ENCODE results near the gene PNLIPRP1.

The PNLIPRP1 gene

DNA sequence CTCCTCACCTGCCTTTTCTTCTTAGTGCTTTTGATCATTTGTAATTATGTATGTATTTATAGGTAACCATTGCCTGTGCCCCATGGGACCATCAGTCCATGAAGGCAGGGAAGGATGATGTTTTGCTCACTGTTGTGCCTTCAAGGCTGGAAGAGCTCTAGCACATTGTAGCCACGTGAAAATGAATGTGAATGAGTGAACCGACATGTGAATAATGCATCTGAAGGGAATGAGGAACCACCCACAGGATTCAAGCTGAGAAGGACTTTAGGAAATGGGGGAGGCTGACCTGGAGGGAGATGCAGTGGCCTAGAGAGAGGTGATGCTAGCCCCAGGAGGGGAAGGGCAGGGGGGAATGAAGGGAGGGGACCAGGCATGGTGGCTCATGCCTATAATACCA is 24.0 kb downstream of the PNLIPRP1 start:
- no peak overlapping the region for H3K4me3 ChIP-seq (replicated peaks; ENCODE audit: low read depth, low read length)
- no peak for DNase-seq (ENCODE audit: extremely low read depth, insufficient read length)
- no peaks in the 10 kb centered on the region for H3K36me3 ChIP-seq (ENCODE audit: control insufficient read depth, insufficient read depth, low read length)
- TF ChIP-seq, protein P1, sequence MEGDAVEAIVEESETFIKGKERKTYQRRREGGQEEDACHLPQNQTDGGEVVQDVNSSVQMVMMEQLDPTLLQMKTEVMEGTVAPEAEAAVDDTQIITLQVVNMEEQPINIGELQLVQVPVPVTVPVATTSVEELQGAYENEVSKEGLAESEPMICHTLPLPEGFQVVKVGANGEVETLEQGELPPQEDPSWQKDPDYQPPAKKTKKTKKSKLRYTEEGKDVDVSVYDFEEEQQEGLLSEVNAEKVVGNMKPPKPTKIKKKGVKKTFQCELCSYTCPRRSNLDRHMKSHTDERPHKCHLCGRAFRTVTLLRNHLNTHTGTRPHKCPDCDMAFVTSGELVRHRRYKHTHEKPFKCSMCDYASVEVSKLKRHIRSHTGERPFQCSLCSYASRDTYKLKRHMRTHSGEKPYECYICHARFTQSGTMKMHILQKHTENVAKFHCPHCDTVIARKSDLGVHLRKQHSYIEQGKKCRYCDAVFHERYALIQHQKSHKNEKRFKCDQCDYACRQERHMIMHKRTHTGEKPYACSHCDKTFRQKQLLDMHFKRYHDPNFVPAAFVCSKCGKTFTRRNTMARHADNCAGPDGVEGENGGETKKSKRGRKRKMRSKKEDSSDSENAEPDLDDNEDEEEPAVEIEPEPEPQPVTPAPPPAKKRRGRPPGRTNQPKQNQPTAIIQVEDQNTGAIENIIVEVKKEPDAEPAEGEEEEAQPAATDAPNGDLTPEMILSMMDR (IDR thresholded peaks at IDR 0.05; ENCODE audit: insufficient read depth, low read length, poor library complexity, severe bottlenecking) = no peak
- no peaks in the 10 kb centered on the region for H3K27me3 ChIP-seq (replicated peaks; ENCODE audit: control insufficient read depth, insufficient read depth, low read length)

DNA sequence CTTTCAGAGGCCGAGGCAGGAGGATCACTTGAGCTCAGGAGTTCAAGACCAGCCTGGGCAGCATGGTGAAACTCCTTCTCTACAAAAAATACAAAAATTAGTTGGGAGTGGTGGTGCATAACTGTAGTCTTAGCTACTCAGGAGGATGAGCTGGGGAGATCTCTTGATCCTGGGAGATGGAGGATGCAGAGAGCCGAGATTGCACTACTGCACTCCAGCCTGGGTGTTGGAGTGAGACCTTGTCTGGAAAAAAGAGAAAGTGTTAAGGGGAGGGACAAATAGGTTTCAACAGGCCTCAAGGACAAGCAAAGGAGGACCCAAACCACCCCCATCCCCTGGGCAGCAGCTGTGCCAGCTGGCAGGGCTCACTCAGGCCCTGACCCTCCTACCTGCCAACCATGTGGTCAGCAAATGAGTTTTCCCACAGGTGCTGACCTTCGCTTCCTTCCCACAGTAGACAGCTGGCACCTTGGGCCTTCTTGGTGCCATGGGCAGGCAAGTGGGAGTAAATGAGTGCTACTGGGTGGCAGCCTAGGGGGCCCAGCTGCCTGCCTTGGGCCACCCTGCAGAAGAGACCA is 24.5 kb downstream of the PNLIPRP1 start:
- H3K4me3 ChIP-seq (replicated peaks; ENCODE audit: low read depth, low read length) = no peak overlapping the region
- TF ChIP-seq, protein P1 (IDR thresholded peaks at IDR 0.05; ENCODE audit: insufficient read depth, low read length, poor library complexity, severe bottlenecking) = no peak

GRCh38 chr10:116620423-116621400 is 30.0 kb downstream of the PNLIPRP1 start, which contains the start of gene PNLIPRP2:
PNLIPRP2 (plus strand) TSS chr10:116620953.
- no peak within 1 kb of the TSS for H3K4me3 ChIP-seq (replicated peaks; ENCODE audit: low read depth, low read length)
- H3K27me3 ChIP-seq (replicated peaks; ENCODE audit: control insufficient read depth, insufficient read depth, low read length) = no peaks in the 10 kb centered on the region; the same call in none of the 2 replicates
- DNase-seq (ENCODE audit: extremely low read depth, insufficient read length) = no peak
- TF ChIP-seq, protein P1 (IDR thresholded peaks at IDR 0.05; ENCODE audit: insufficient read depth, low read length, poor library complexity, severe bottlenecking) = no peak
- no peaks in the 10 kb centered on the region for H3K36me3 ChIP-seq (ENCODE audit: control insufficient read depth, insufficient read depth, low read length)

More for the DNA sequence above, 24.5 kb downstream of the PNLIPRP1 start:
- Histone ChIP-seq H3K36me3 (ENCODE audit: control insufficient read depth, insufficient read depth, low read length) (no peaks in the 10 kb centered on the region), H3K27me3 (replicated peaks; ENCODE audit: control insufficient read depth, insufficient read depth, low read length) (no peaks in the 10 kb centered on the region)
- DNase-seq (ENCODE audit: extremely low read depth, insufficient read length) = no peak

- H3K27me3 ChIP-seq (replicated peaks; ENCODE audit: control insufficient read depth, insufficient read depth, low read length) = no peaks in the 10 kb centered on the region; the same call in none of the 2 replicates
- TF ChIP-seq, protein P1 (IDR thresholded peaks at IDR 0.05; ENCODE audit: insufficient read depth, low read length, poor library complexity, severe bottlenecking) = no peak
Measured at GRCh38 chr10:116621476-116621875, 30.7 kb downstream of the PNLIPRP1 start.

GRCh38 chr10:116621934-116622655 is 31.3 kb downstream of the PNLIPRP1 start:
- Histone ChIP-seq H3K36me3 (ENCODE audit: control insufficient read depth, insufficient read depth, low read length) (no peaks in the 10 kb centered on the region), H3K27me3 (replicated peaks; ENCODE audit: control insufficient read depth, insufficient read depth, low read length) (no peaks in the 10 kb centered on the region; the same call in none of the 2 replicates), H3K4me3 (replicated peaks; ENCODE audit: low read depth, low read length) (no peak overlapping the region)
- DNase-seq (ENCODE audit: extremely low read depth, insufficient read length) = no peak
- TF ChIP-seq, protein P1 (IDR thresholded peaks at IDR 0.05; ENCODE audit: insufficient read depth, low read length, poor library complexity, severe bottlenecking) = no peak

More at GRCh38 chr10:116621476-116621875, 30.7 kb downstream of the PNLIPRP1 start:
- Histone ChIP-seq H3K36me3 (ENCODE audit: control insufficient read depth, insufficient read depth, low read length) (no peaks in the 10 kb centered on the region), H3K4me3 (replicated peaks; ENCODE audit: low read depth, low read length) (no peak overlapping the region)
- DNase-seq (ENCODE audit: extremely low read depth, insufficient read length) = no peak

Data from GM06990 (cell line).